Mesodermal cell (in vitro differentiated cells): Measurements from ENCODE around the gene NRDC.
A peak's percentile ranks its signal among the peaks of the same experiment; 100 is the strongest.

ENCODE experiments used
- H3K27ac ChIP-seq: 2 replicates; pipeline ENCODE4 v1.7.0; 2013; ENCODE audit warnings: mild to moderate bottlenecking, low read depth, low read length, moderate library complexity; ENCODE audit not compliant: severe bottlenecking
- H3K36me3 ChIP-seq: 2 replicates; pipeline ENCODE4 v1.7.1; 2013; ENCODE audit warnings: mild to moderate bottlenecking, low read length, moderate library complexity; ENCODE audit not compliant: control insufficient read depth, insufficient read depth
- H3K4me1 ChIP-seq: one replicate; pipeline ENCODE4 v1.7.1; 2013; ENCODE audit warnings: mild to moderate bottlenecking, low read length; ENCODE audit not compliant: insufficient read depth, control insufficient read depth, poor library complexity, severe bottlenecking
- H3K4me3 ChIP-seq: 2 replicates; pipeline ENCODE4 v1.7.0; 2013; ENCODE audit warnings: low read length, control low read depth, mild to moderate bottlenecking; ENCODE audit not compliant: insufficient read depth, poor library complexity, severe bottlenecking; ENCODE audit errors: extremely low read depth
- H3K9me3 ChIP-seq: 2 replicates; pipeline ENCODE4 v1.7.1; 2013; ENCODE audit warnings: mild to moderate bottlenecking, low read length, moderate library complexity; ENCODE audit not compliant: control insufficient read depth
- WGBS, 2 experiments: methylation state at CpG; one replicate each; pipeline ENCODE4 v1.1.5; 2013; ENCODE audit warnings: missing lambda C conversion rate in 2 of 2; ENCODE audit not compliant: insufficient coverage in 2 of 2; 5-methylcytosine and 5-hydroxymethylcytosine counted together

The NRDC gene

DNA sequence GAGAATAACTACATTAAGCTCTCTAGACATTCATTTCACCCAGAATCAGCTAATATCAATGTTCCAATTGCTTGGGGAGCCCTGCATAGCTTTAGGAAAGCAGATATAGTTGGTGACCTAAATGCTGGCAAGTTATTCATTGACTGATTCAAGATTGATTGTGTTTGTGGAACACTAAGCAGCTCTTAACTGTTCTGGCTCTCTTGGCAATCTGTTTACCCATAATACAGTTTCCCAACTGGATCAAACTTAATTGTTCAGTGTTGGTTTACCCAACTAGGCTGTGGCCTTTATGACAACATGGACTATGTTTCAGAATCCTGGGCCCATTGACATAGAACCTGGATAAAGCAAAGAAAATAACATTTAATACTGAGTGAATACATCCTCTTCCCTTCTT, 83.7 kb downstream of the NRDC start:
- H3K27ac ChIP-seq: no peak overlapping the region
- no peaks in the 10 kb centered on the region for H3K9me3 ChIP-seq
- peaks cover 4% of the 10 kb centered on the region for H3K4me1 ChIP-seq
- peaks cover 81% of the 10 kb centered on the region for H3K36me3 ChIP-seq
- H3K4me3 ChIP-seq: no peak overlapping the region

GRCh38 chr1:51794260-51794659, 84.3 kb downstream of the NRDC start:
- H3K4me1 ChIP-seq: peaks cover 4% of the 10 kb centered on the region
- no peak overlapping the region for H3K4me3 ChIP-seq
- H3K27ac ChIP-seq: no peak overlapping the region
- peaks cover 81% of the 10 kb centered on the region for H3K36me3 ChIP-seq
- no peaks in the 10 kb centered on the region for H3K9me3 ChIP-seq
- 96 to 100% methylated on average over 2 of the region's 2 CpGs for WGBS, 2 experiments

DNA sequence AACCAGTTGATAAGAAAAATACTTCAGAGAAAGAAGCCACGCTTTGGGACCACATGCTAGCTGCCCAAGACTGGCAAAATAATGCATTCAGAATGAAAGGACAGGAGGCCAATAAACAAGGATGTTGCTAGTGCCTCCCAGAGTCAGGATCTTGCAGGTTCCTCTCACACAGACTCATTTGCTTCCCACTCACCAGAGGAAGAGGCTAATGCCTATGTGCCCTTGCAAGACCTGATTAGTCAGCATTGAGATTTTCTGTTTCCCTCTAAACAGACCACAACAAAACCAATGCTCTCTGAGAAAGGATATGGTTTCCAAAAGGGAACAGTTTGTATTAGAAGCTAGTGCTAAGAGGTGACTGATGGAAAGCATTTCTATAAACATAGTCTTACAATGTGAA, 85.7 kb downstream of the NRDC start:
- H3K27ac ChIP-seq: peak overlapping the region; percentile 61
- H3K4me3 ChIP-seq: no peak overlapping the region
- peaks cover 4% of the 10 kb centered on the region for H3K4me1 ChIP-seq
- no peaks in the 10 kb centered on the region for H3K9me3 ChIP-seq
- 100% methylated on average over 1 of the region's 1 CpG; no CpG with 5 or more reads in 1 of the 2 experiments for WGBS, 2 experiments
- peaks cover 81% of the 10 kb centered on the region for H3K36me3 ChIP-seq

- WGBS, 2 experiments: 82 to 100% methylated on average over 1 of the region's 1 CpG
- Histone ChIP-seq H3K27ac (no peak overlapping the region), H3K9me3 (no peaks in the 10 kb centered on the region), H3K4me3 (no peak overlapping the region), H3K4me1 (peaks cover 4% of the 10 kb centered on the region), H3K36me3 (peaks cover 85% of the 10 kb centered on the region)
These were observed 86.6 kb downstream of the NRDC start for GRCh38 chr1:51791888-51792287.

GRCh38 chr1:51790385-51790784, 88.1 kb downstream of the NRDC start:
- peaks cover 5% of the 10 kb centered on the region for H3K4me1 ChIP-seq
- 95 to 98% methylated on average over 5 to 6 of the region's 6 CpGs for WGBS, 2 experiments
- peaks cover 94% of the 10 kb centered on the region for H3K36me3 ChIP-seq
- H3K4me3 ChIP-seq: no peak overlapping the region
- no peak overlapping the region for H3K27ac ChIP-seq
- no peaks in the 10 kb centered on the region for H3K9me3 ChIP-seq

GRCh38 chr1:51789342-51789741, 89.2 kb downstream of the NRDC start:
- Histone ChIP-seq H3K4me1 (peaks cover 15% of the 10 kb centered on the region), H3K4me3 (no peak overlapping the region), H3K9me3 (no peaks in the 10 kb centered on the region), H3K36me3 (peaks cover 94% of the 10 kb centered on the region), H3K27ac (no peak overlapping the region)
- WGBS, 2 experiments: no CpG with 5 or more reads among the region's 1 CpG

DNA sequence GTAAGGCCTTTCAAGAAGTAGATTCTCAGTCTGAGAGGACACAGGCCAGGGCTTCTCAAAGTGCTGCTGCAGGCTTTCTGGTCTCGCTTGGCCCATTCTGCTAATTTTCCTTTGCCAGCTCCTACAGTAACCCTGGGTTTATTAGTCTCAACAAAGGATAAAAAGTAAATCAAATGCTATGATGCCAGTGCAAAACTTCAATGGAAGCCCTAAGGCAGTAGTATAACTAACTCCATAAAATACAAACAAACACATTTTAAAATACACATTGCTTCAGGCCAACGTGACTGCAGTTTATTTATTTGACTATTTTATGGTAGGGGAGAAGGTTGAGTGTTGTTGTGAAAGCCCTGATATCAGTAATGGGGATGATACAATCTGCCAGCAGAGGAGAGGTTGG, 89.6 kb downstream of the NRDC start:
- Histone ChIP-seq H3K4me3 (no peak overlapping the region), H3K36me3 (peaks cover 94% of the 10 kb centered on the region), H3K4me1 (peaks cover 19% of the 10 kb centered on the region), H3K27ac (no peak overlapping the region), H3K9me3 (no peaks in the 10 kb centered on the region)
- 100% methylated on average over 1 of the region's 2 CpGs; no CpG with 5 or more reads in 1 of the 2 experiments for WGBS, 2 experiments

- Histone ChIP-seq H3K9me3 (no peaks in the 10 kb centered on the region), H3K36me3 (peaks cover 96% of the 10 kb centered on the region), H3K27ac (peak overlapping the region; percentile 84), H3K4me3 (no peak overlapping the region), H3K4me1 (peaks cover 24% of the 10 kb centered on the region)
- 82 to 88% methylated on average over 3 to 4 of the region's 4 CpGs for WGBS, 2 experiments
These were observed 93.5 kb downstream of the NRDC start for GRCh38 chr1:51784997-51785421.

DNA sequence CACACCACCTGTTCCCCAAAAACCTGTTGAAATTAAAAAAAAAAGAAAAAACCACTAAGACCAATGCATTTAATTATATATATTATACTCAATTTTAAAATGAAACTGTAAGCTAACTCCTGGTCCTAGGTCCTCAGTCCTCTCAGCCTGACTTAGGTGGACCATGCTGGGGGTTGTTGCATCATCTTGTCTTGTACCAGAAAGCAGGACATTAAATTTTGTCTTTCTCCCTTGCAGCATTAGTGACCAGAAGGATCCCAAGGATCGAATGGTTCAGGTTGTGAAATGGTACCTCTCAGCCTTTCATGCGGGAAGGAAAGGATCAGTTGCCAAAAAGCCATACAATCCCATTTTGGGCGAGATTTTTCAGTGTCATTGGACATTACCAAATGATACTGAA, 97.6 kb downstream of the NRDC start:
- no peaks in the 10 kb centered on the region for H3K9me3 ChIP-seq
- WGBS, 2 experiments: 100% methylated on average over 1 to 2 of the region's 3 CpGs
- H3K4me3 ChIP-seq: no peak overlapping the region
- H3K27ac ChIP-seq: no peak overlapping the region
- peaks cover 26% of the 10 kb centered on the region for H3K4me1 ChIP-seq
- peaks cover 94% of the 10 kb centered on the region for H3K36me3 ChIP-seq

- H3K27ac ChIP-seq: no peak overlapping the region
- H3K4me1 ChIP-seq: peaks cover 3% of the 10 kb centered on the region
- H3K9me3 ChIP-seq: no peaks in the 10 kb centered on the region
- H3K36me3 ChIP-seq: peaks cover 92% of the 10 kb centered on the region
- no peak overlapping the region for H3K4me3 ChIP-seq
These were observed 102.1 kb downstream of the NRDC start for GRCh38 chr1:51776408-51776807.

DNA sequence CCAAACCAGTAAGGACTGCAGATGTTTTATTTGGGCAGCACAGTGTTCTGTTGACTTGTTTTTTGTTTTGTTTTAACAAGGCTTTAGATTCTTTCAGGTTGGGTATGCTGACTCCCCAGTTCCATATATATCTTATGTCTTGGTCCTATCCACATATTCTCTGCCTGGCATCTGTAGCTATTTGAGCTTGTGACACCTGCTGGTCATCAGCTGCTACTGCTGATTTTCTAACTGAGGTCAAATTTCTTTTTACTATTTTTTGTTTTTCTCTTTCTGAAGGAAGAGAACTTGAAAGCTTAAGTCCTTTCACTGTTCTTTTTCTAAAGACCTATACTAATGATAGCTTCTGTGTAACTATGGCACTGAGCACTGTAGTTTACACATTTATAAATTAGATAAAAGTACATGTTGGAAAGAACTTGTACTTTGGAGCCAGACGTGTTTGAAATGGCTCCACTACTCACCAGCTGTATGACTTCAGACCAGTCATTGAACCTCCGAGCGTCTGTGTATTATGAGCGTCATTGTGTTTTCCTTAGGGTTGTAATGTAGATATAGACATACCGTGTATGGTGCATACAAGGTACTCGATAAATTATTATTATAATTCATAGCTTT, 109.4 kb downstream of the NRDC start:
- no CpG with 5 or more reads among the region's 6 CpGs for WGBS, 2 experiments
- peaks cover 75% of the 10 kb centered on the region for H3K36me3 ChIP-seq
- no peaks in the 10 kb centered on the region for H3K4me1 ChIP-seq
- no peak overlapping the region for H3K27ac ChIP-seq
- H3K9me3 ChIP-seq: no peaks in the 10 kb centered on the region
- H3K4me3 ChIP-seq: no peak overlapping the region
